Measurements from ENCODE around the gene GLIS1.

The GLIS1 gene

DNA sequence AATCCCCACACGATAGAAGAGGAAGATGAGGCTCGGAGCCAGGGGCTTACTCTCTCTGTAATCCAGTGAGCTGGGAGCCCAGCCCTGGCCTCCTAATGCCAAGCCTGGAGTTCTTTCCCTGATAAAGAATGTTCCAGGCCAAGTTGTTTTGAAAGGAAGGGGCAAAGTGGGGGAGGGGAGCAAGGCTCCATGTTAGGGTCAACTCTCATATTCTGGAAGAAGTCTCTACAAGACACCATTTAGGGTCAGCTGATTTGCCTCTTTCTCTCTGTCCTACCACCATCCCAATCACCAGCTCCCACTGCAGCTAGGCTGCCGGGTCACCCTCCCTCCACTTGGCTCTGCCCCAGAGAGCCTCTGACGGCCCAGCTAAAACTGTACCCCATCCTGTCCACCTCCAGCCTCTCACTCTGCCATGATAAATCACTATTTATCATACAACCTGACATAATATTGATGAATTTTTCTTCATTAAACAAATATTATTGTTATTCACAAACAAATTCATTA is 95.0 kb downstream of the GLIS1 start:
- no peak for DNase-seq (ENCODE audit: extremely low read depth, low read depth)
- no peak overlapping the region for H3K4me3 ChIP-seq (replicated peaks; ENCODE audit: low read depth, low read length)
- TF ChIP-seq CTCF (IDR thresholded peaks at IDR 0.05; ENCODE audit: low read depth, low read length, missing control alignments): no peak

GRCh38 chr1:53643041-53643880 is 95.7 kb downstream of the GLIS1 start:
- H3K4me3 ChIP-seq (replicated peaks; ENCODE audit: low read depth, low read length): no peak overlapping the region

DNA sequence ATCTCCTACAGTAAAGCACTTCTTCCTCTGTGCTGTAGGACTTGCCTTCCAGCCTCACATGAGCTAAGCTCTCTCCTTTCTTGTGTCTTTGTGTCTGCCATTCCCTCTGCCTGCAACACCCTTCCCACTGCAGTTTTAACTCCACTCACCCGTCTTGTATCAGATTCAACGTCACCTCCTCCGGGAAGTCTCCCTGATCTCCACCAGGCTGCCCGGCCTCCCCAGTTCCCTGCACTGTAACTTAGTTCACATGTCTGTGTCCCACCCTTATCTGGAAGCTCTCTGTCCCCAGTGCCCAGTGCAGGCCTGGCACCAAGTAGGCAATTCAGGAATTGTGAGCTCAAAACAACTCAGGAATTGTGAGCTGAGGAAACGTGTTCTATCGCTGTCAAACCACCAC is 96.4 kb downstream of the GLIS1 start:
- DNase-seq (ENCODE audit: extremely low read depth, low read depth): no peak
- TF ChIP-seq CTCF (IDR thresholded peaks at IDR 0.05; ENCODE audit: low read depth, low read length, missing control alignments): no peak
- H3K4me3 ChIP-seq (replicated peaks; ENCODE audit: low read depth, low read length): no peak overlapping the region

More at GRCh38 chr1:53643041-53643880, 95.7 kb downstream of the GLIS1 start:
- no peak for DNase-seq (ENCODE audit: extremely low read depth, low read depth)
- no peak for TF ChIP-seq CTCF (IDR thresholded peaks at IDR 0.05; ENCODE audit: low read depth, low read length, missing control alignments)

DNA sequence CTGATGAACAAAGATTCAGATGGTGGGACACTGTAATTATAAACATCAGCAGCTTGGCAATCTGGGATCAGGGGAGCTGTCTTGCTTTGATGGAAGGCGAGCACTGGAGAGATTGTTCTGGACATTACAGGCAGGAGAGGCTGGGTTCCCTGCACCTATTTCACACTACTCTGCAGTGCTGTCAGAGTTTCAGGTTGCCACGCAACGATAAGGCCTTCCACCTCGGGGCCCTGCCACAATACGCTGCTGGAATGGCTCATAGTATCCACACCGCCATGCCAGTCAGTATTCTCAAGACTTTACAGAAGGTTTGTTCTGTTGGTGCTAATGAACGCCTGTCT is 96.8 kb downstream of the GLIS1 start:
- H3K4me3 ChIP-seq (replicated peaks; ENCODE audit: low read depth, low read length): no peak overlapping the region
- TF ChIP-seq CTCF (IDR thresholded peaks at IDR 0.05; ENCODE audit: low read depth, low read length, missing control alignments): no peak
- no peak for DNase-seq (ENCODE audit: extremely low read depth, low read depth)

DNA sequence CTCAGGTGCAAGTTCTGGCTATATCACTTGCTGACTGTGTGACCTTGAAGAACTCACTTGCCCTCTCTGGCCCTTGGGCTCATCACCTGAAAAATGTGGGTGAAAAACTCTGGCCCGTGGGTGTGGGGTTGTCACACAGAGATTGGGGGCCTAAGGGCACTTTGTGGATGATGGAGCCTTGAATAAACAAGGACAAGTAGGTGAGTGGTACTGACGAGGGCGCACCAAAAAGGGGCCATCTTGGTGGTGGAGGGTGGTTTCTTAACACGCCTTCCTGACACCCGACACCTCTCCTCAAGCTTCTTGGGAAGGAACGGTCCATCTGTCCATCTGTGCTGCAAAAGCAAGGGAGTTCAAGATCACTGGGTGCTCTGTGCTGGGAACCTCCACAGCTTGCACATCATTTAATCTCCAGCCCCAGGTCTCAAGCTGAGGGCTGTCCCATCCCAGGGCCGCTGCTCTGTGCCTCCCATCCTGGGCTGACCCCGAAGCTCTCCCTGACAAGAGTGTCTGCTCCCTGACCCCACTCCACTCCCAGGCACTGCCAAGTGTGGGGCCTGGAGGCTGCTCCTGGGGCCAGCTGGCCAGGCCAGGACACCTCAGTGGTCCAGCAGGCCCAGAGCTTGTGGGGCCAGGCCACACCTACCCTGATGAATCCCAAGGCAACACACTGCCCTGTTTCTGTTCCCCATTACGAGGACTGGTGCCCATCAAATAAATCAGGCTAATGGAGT is 97.3 kb downstream of the GLIS1 start:
- TF ChIP-seq CTCF (IDR thresholded peaks at IDR 0.05; ENCODE audit: low read depth, low read length, missing control alignments): no peak
- H3K4me3 ChIP-seq (replicated peaks; ENCODE audit: low read depth, low read length): no peak overlapping the region
- no peak for DNase-seq (ENCODE audit: extremely low read depth, low read depth)

- H3K4me3 ChIP-seq (replicated peaks; ENCODE audit: low read depth, low read length): no peak overlapping the region
- DNase-seq (ENCODE audit: extremely low read depth, low read depth): no peak
- no peak for TF ChIP-seq CTCF (IDR thresholded peaks at IDR 0.05; ENCODE audit: low read depth, low read length, missing control alignments)
Measured at GRCh38 chr1:53640701-53641075, 98.3 kb downstream of the GLIS1 start.

All from HFF-Myc (cell line).